CD14-positive monocyte (primary cell): ENCODE data around the gene FAM50A. TPM values are rescaled to one million over a fixed set of nuclear protein-coding genes. Genes with fewer than 3 reads are reported as not detected.

Source experiments
- DNase-seq, 3 donors: peaks; one replicate each; pipeline ENCODE4 v3.0.0-alpha.2; 2011 to 2022
- H2AFZ ChIP-seq: 2 replicates; pipeline ENCODE4 v1.6.0; 2012; ENCODE audit warnings: mild to moderate bottlenecking, low read depth, low read length, inconsistent platforms; ENCODE audit not compliant: insufficient read depth, poor library complexity, severe bottlenecking
- H3K27ac ChIP-seq, 2 donors: 1 replicate in 1 of 2; 2 replicates in 1 of 2; pipeline ENCODE4 v1.5.1; 2012 to 2013; ENCODE audit warnings: low read length in 2 of 2, control low read depth in 1 of 2, inconsistent platforms in 1 of 2, low read depth in 1 of 2, mild to moderate bottlenecking in 1 of 2
- H3K27me3 ChIP-seq, 2 donors: one replicate each; pipeline versions ENCODE4 v1.6.0 to v1.6.1; 2011 to 2013; ENCODE audit warnings: low read length in 2 of 2; ENCODE audit not compliant: control insufficient read depth in 2 of 2, insufficient read depth in 2 of 2
- H3K36me3 ChIP-seq, 2 donors: replicated peaks in 1 of 2; 1 replicate in 1 of 2; 2 replicates in 1 of 2; pipeline versions ENCODE4 v1.5.1 to v1.6.1; 2012 to 2013; ENCODE audit warnings: low read length in 2 of 2, control low read depth in 1 of 2, inconsistent platforms in 1 of 2, mild to moderate bottlenecking in 1 of 2; ENCODE audit not compliant: insufficient read depth in 2 of 2, control insufficient read depth in 1 of 2
- H3K4me1 ChIP-seq, 2 donors: 1 replicate in 1 of 2; 2 replicates in 1 of 2; pipeline versions ENCODE4 v1.5.1 to v1.6.1; 2012 to 2013; ENCODE audit warnings: low read length in 2 of 2, control low read depth in 1 of 2, inconsistent platforms in 1 of 2, mild to moderate bottlenecking in 1 of 2, moderate library complexity in 1 of 2; ENCODE audit not compliant: insufficient read depth in 2 of 2, control insufficient read depth in 1 of 2
- H3K4me2 ChIP-seq: replicated peaks from 2 replicates; pipeline ENCODE3; 2012; ENCODE audit warnings: low read length, moderate library complexity, mild to moderate bottlenecking; ENCODE audit not compliant: poor library complexity, severe bottlenecking; ENCODE audit errors: extremely low read depth
- H3K4me3 ChIP-seq, 3 experiments: fragments of 200-600 bp in 1 of 3; sonication (generic) in 1 of 3; replicated peaks in 1 of 3; 1 replicate in 2 of 3; 2 replicates in 1 of 3; pipeline ENCODE4 v1.5.1; 2011 to 2013; ENCODE audit warnings: low read length in 3 of 3, mild to moderate bottlenecking in 3 of 3, control low read depth in 2 of 3, low read depth in 2 of 3, inconsistent platforms in 1 of 3, moderate library complexity in 1 of 3
- H3K79me2 ChIP-seq: 2 replicates; pipeline ENCODE4 v1.6.0; 2012; ENCODE audit warnings: mild to moderate bottlenecking, control low read depth, inconsistent platforms, low read length, moderate library complexity; ENCODE audit not compliant: insufficient read depth
- H3K9ac ChIP-seq: 2 replicates; pipeline ENCODE4 v1.6.0; 2017; ENCODE audit warnings: low read length, mild to moderate bottlenecking; ENCODE audit not compliant: insufficient read depth, poor library complexity, severe bottlenecking
- H3K9me3 ChIP-seq, 2 donors: replicated peaks in 1 of 2; 1 replicate in 1 of 2; 2 replicates in 1 of 2; pipeline versions ENCODE4 v1.5.1 to v1.6.1; 2012 to 2013; ENCODE audit warnings: low read length in 2 of 2, control low read depth in 1 of 2; ENCODE audit not compliant: control insufficient read depth in 1 of 2, insufficient read depth in 1 of 2
- H4K20me1 ChIP-seq: 2 replicates; pipeline ENCODE4 v1.6.0; 2012; ENCODE audit warnings: mild to moderate bottlenecking, low read length, control low read depth, moderate library complexity; ENCODE audit not compliant: insufficient read depth
- H3K27ac Mint-ChIP-seq, 7 donors: one replicate each; pipeline ENCODE4 v1.8.0; 2020; ENCODE audit warnings: mild to moderate bottlenecking in 7 of 7, mixed read lengths in 7 of 7, moderate library complexity in 6 of 7, inconsistent platforms in 2 of 7
- H3K27me3 Mint-ChIP-seq, 3 donors: one replicate each; pipeline ENCODE4 v1.8.0; 2021 to 2022; ENCODE audit warnings: low read depth in 3 of 3, mild to moderate bottlenecking in 3 of 3, mixed read lengths in 3 of 3, moderate library complexity in 3 of 3, inconsistent platforms in 1 of 3
- H3K36me3 Mint-ChIP-seq, 2 donors: one replicate each; pipeline ENCODE4 v1.8.0; 2020; ENCODE audit warnings: mixed read lengths in 2 of 2, inconsistent platforms in 1 of 2, mild to moderate bottlenecking in 1 of 2
- H3K4me1 Mint-ChIP-seq: one replicate; pipeline ENCODE4 v1.8.0; 2020; ENCODE audit warnings: mild to moderate bottlenecking, mixed read lengths
- H3K4me3 Mint-ChIP-seq, 2 donors: one replicate each; pipeline ENCODE4 v1.8.0; 2020; ENCODE audit warnings: mild to moderate bottlenecking in 2 of 2, mixed read lengths in 2 of 2, moderate library complexity in 1 of 2
- H3K9me3 Mint-ChIP-seq, 7 donors: one replicate each; pipeline ENCODE4 v1.8.0; 2020 to 2022; ENCODE audit warnings: mixed read lengths in 7 of 7, mild to moderate bottlenecking in 6 of 7, moderate library complexity in 6 of 7, inconsistent platforms in 2 of 7
- CTCF ChIP-seq: fragments of 200-600 bp; IDR thresholded peaks from one replicate; pipeline ENCODE4 v1.8.0; 2022; ENCODE audit warnings: antibody characterized with exemption, mild to moderate bottlenecking
- WGBS: methylation state at CpG from one replicate; pipeline ENCODE4 v1.1.5; 2013; ENCODE audit warnings: missing lambda C conversion rate; ENCODE audit not compliant: insufficient coverage; 5-methylcytosine and 5-hydroxymethylcytosine counted together
- intact Hi-C, 2 donors: fragments of 100-400 bp; cut with micrococcal nuclease; formaldehyde crosslinking; loops; one replicate each; pipeline versions ENCODE4 v1.15.0 to v1.15.1; 2023
- polyA plus RNA-seq, 3 donors: library from polyadenylated mRNA; depleted of rRNA in 1 of 3; unstranded in 2 of 3; stranded (reverse) in 1 of 3; fragments of 300-500 nt in 2 of 3; fragments of >200 nt in 1 of 3; fragmentation: Illumina TruSeq in 2 of 3; gene quantifications; 1 replicate in 2 of 3; 2 replicates in 1 of 3; pipeline ENCODE4 v1.2.3, GENCODE V29; 2012 to 2021

The FAM50A gene
- polyA plus RNA-seq, 3 donors, result 23.9 to 88.9 (median 46.4) TPM

- 84% methylated on average over 11 of the region's 28 CpGs for WGBS
- H3K4me1 Mint-ChIP-seq, result no peaks in the 10 kb centered on the region
- Histone ChIP-seq H3K4me3 (no peak overlapping the region), H3K27me3 (no peaks in the 10 kb centered on the region), H3K27ac (no peak overlapping the region), H3K36me3 (no peaks in the 10 kb centered on the region), H3K4me1 (peaks cover 2 to 3% of the 10 kb centered on the region in 2 donors), H4K20me1 (no peaks in the 10 kb centered on the region), H2AFZ (no peak overlapping the region), H3K9ac (no peak overlapping the region), H3K4me2 (no peak overlapping the region), H3K79me2 (no peaks in the 10 kb centered on the region), H3K9me3 (peaks cover 0 to 4% of the 10 kb centered on the region in 2 donors)
- peaks cover 0 to 10% (median 2%) of the 10 kb centered on the region in 7 donors for H3K9me3 Mint-ChIP-seq
- intact Hi-C loops, result no loop called here
- H3K36me3 Mint-ChIP-seq, result no peaks in the 10 kb centered on the region
- H3K4me3 Mint-ChIP-seq, result no peak overlapping the region
- no peak for TF ChIP-seq CTCF
- no peak for DNase-seq
- H3K27me3 Mint-ChIP-seq, result peaks cover 0 to 10% (median 2%) of the 10 kb centered on the region in 3 donors
- no peak overlapping the region for H3K27ac Mint-ChIP-seq
Observed at GRCh38 chrX:154472685-154473632, 29.0 kb downstream of the FAM50A start.

DNA sequence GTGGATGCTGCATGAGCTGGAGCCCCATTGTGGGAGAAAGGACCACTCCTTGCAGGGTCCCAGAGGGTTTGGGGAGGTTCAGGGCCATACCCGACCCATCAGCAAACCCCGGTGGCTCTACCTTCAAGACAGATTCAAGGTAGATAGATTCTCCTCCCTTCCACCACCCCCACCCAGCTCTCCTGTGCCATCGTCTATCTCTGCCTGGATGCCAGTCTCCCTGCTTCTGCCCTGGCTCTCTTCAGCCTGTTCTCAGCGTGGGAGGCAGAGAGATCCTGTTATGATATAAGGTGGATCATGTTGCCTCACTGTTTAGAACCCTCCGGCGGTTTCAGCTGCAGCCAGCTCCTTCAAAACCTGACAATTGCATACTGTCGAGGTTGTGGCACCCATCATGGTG, 29.7 kb downstream of the FAM50A start:
- no peaks in the 10 kb centered on the region for H4K20me1 ChIP-seq
- H3K4me1 ChIP-seq, result peaks cover 6 to 8% of the 10 kb centered on the region in 2 donors
- no peak overlapping the region for H3K9ac ChIP-seq
- H3K4me3 Mint-ChIP-seq, result no peak overlapping the region
- no peaks in the 10 kb centered on the region for H3K79me2 ChIP-seq
- H3K27ac ChIP-seq, result no peak overlapping the region
- peaks cover 0 to 10% (median 2%) of the 10 kb centered on the region in 3 donors for H3K27me3 Mint-ChIP-seq
- no peak overlapping the region for H3K4me2 ChIP-seq
- TF ChIP-seq CTCF, result no peak
- H3K9me3 Mint-ChIP-seq, result peaks cover 0 to 14% (median 2%) of the 10 kb centered on the region in 7 donors
- no peaks in the 10 kb centered on the region for H3K36me3 ChIP-seq
- H2AFZ ChIP-seq, result no peak overlapping the region
- 77% methylated on average over 3 of the region's 7 CpGs for WGBS
- peaks cover 4% of the 10 kb centered on the region for H3K4me1 Mint-ChIP-seq
- intact Hi-C loops, result no loop called here
- no peak overlapping the region for H3K4me3 ChIP-seq
- peaks cover 0 to 4% of the 10 kb centered on the region in 2 donors for H3K9me3 ChIP-seq
- DNase-seq, result no peak
- no peak overlapping the region for H3K27ac Mint-ChIP-seq
- H3K27me3 ChIP-seq, result no peaks in the 10 kb centered on the region
- no peaks in the 10 kb centered on the region for H3K36me3 Mint-ChIP-seq
